ENCODE results near the gene PUM1. TPM values are rescaled to one million over a fixed set of nuclear protein-coding genes. Genes with fewer than 3 reads are reported as not detected.
A peak's percentile ranks its signal among the peaks of the same experiment; 100 is the strongest.

PUM1 gene
- total and polyA plus RNA-seq, 10 of the 15 experiments (the other 5 are each of a cell fraction or from before 2014, with no cell fraction given) = 21.4 to 75.3 (median 42.4) TPM

- H3K36me3 ChIP-seq (ENCODE audit: control insufficient read depth in 2 of 2, insufficient read depth in 2 of 2, low read length in 1 of 2) = peaks cover 10 to 24% of the 10 kb centered on the region in 2 experiments
- in situ Hi-C loops (cut with MboI) (no loop called here), intact Hi-C loops (cut with micrococcal nuclease; ENCODE audit: unreplicated experiment) (no loop called here)
- H4K20me1 ChIP-seq (ENCODE audit: control insufficient read depth, insufficient read depth) = peaks cover 14% of the 10 kb centered on the region
- TF ChIP-seq MYC (IDR thresholded peaks at IDR 0.05; ENCODE audit: insufficient read depth, insufficient read length, insufficient replicate concordance, low read length, severe bottlenecking) (no peak), TCF3 (IDR thresholded peaks at IDR 0.05; ENCODE audit: borderline replicate concordance, insufficient read depth, low read depth, low read length) (no peak), PAX5 (IDR thresholded peaks at IDR 0.05; ENCODE audit: borderline replicate concordance, low read depth, low read length) (no peak), TAF1 (IDR thresholded peaks at IDR 0.05; ENCODE audit: borderline replicate concordance, low read depth, low read length) (no peak), JUND (IDR thresholded peaks at IDR 0.05; ENCODE audit: low read depth, low read length) (no peak)
- ChIA-PET SMC1A (ENCODE audit: uncharacterized antibody, unreplicated experiment) (interaction anchor here (0.6 to 1.8 kb wide), 2 partner anchors 17 to 47 kb away, joined by 3 to 4 read pairs; no protein-coding TSS in a partner anchor), RAD21 (ENCODE audit: unreplicated experiment) (no interaction called here), POLR2A (interaction anchor here (0.6 kb wide), 1 partner anchor 9 kb away, joined by 4 read pairs; no protein-coding TSS in a partner anchor), CTCF (no interaction called here)
- no peak for FAIRE-seq
- H3K27ac ChIP-seq (ENCODE audit: control insufficient read depth, insufficient read depth) = no peak overlapping the region
- peak overlapping the region; percentile 38; the same call in 1 of the 2 replicates for H3K4me2 ChIP-seq (ENCODE audit: control insufficient read depth, insufficient read depth)
- H3K27me3 ChIP-seq (replicated peaks in 1 of 2; ENCODE audit: control insufficient read depth in 2 of 2, insufficient read depth in 2 of 2, low read length in 1 of 2) = no peaks in the 10 kb centered on the region
- no peaks in the 10 kb centered on the region for H3K9me3 ChIP-seq (replicated peaks; ENCODE audit: control insufficient read depth, insufficient read depth, low read length)
- H3K79me2 ChIP-seq (ENCODE audit: control insufficient read depth, insufficient read depth, low read length) = peaks cover 82% of the 10 kb centered on the region
- no peak overlapping the region for H3K9ac ChIP-seq (ENCODE audit: control insufficient read depth, insufficient read depth, low read length)
- BruUV-seq (replicated peaks) = no TSS peak
- peak overlapping the region; percentile 17 for H3K4me3 ChIP-seq
- no peak for DNase-seq (ENCODE audit: low read depth, low spot score)
- 85% methylated on average over 1 of the region's 1 CpG for WGBS (ENCODE audit: insufficient coverage, insufficient replicate concordance, low lambda C conversion rate, missing lambda C conversion rate)
- H3K4me1 ChIP-seq (ENCODE audit: control insufficient read depth, insufficient read depth, low read length) = no peaks in the 10 kb centered on the region
- ATAC-seq = no peak
- H2AFZ ChIP-seq (ENCODE audit: control insufficient read depth, low read depth, low read length) = no peak overlapping the region
Measured at GRCh38 chr1:31055953-31056352, 9.6 kb downstream of the PUM1 start.

GRCh38 chr1:31055501-31055900 lies 10.0 kb downstream of the PUM1 start:
- in situ Hi-C loops (cut with MboI) = no loop called here
- Histone ChIP-seq H3K4me1 (ENCODE audit: control insufficient read depth, insufficient read depth, low read length) (no peaks in the 10 kb centered on the region), H3K4me3 (no peak overlapping the region), H3K27me3 (replicated peaks in 1 of 2; ENCODE audit: control insufficient read depth in 2 of 2, insufficient read depth in 2 of 2, low read length in 1 of 2) (no peaks in the 10 kb centered on the region), H3K9me3 (replicated peaks; ENCODE audit: control insufficient read depth, insufficient read depth, low read length) (no peaks in the 10 kb centered on the region), H3K36me3 (ENCODE audit: control insufficient read depth in 2 of 2, insufficient read depth in 2 of 2, low read length in 1 of 2) (peaks cover 10 to 24% of the 10 kb centered on the region in 2 experiments), H2AFZ (ENCODE audit: control insufficient read depth, low read depth, low read length) (no peak overlapping the region), H3K9ac (ENCODE audit: control insufficient read depth, insufficient read depth, low read length) (no peak overlapping the region; the same call in 1 of the 2 replicates), H4K20me1 (ENCODE audit: control insufficient read depth, insufficient read depth) (peaks cover 14% of the 10 kb centered on the region), H3K4me2 (ENCODE audit: control insufficient read depth, insufficient read depth) (peak overlapping the region; percentile 38; the same call in 1 of the 2 replicates), H3K27ac (ENCODE audit: control insufficient read depth, insufficient read depth) (no peak overlapping the region), H3K79me2 (ENCODE audit: control insufficient read depth, insufficient read depth, low read length) (peaks cover 81% of the 10 kb centered on the region)
- SMC1A ChIA-PET (ENCODE audit: uncharacterized antibody, unreplicated experiment) = interaction anchor here (0.6 kb wide), 1 partner anchor 46 kb away, joined by 3 read pairs; no protein-coding TSS in a partner anchor
- FAIRE-seq = no peak
- WGBS (ENCODE audit: insufficient coverage, insufficient replicate concordance, low lambda C conversion rate, missing lambda C conversion rate) = 64% methylated on average over 3 of the region's 3 CpGs
- peak; percentile 42 for ATAC-seq
- no TSS peak for BruUV-seq (replicated peaks)
- no peak for DNase-seq (ENCODE audit: low read depth, low spot score)
- RAD21 ChIA-PET (ENCODE audit: unreplicated experiment) = no interaction called here
- intact Hi-C loops (cut with micrococcal nuclease; ENCODE audit: unreplicated experiment) = no loop called here
- CTCF ChIA-PET = no interaction called here
- POLR2A ChIA-PET = no interaction called here
- TF ChIP-seq ZBTB40 (IDR thresholded peaks at IDR 0.05; ENCODE audit: borderline replicate concordance) (no peak), BHLHE40 (IDR thresholded peaks at IDR 0.05; ENCODE audit: borderline replicate concordance in 1 of 2, low read depth in 2 of 2, low read length in 1 of 2) (no peak), NBN (IDR thresholded peaks at IDR 0.05) (no peak), JUND (IDR thresholded peaks at IDR 0.05; ENCODE audit: low read depth, low read length) (no peak), SMAD1 (IDR thresholded peaks at IDR 0.05; ENCODE audit: low read depth, partially characterized antibody) (no peak)
- TF ChIP-seq, protein P1, sequence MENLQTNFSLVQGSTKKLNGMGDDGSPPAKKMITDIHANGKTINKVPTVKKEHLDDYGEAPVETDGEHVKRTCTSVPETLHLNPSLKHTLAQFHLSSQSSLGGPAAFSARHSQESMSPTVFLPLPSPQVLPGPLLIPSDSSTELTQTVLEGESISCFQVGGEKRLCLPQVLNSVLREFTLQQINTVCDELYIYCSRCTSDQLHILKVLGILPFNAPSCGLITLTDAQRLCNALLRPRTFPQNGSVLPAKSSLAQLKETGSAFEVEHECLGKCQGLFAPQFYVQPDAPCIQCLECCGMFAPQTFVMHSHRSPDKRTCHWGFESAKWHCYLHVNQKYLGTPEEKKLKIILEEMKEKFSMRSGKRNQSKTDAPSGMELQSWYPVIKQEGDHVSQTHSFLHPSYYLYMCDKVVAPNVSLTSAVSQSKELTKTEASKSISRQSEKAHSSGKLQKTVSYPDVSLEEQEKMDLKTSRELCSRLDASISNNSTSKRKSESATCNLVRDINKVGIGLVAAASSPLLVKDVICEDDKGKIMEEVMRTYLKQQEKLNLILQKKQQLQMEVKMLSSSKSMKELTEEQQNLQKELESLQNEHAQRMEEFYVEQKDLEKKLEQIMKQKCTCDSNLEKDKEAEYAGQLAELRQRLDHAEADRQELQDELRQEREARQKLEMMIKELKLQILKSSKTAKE (IDR thresholded peaks at IDR 0.05; ENCODE audit: low read depth, poor library complexity, severe bottlenecking) = no peak

All from GM12878 (cell line).